Activated T-cell treated with anti-CD3 and anti-CD28 coated beads, Interleukin-2, amount 50 U/mL, for 24 hours (primary cell): ENCODE data around the gene RPGR.

Experiments used
- DNase-seq: peaks from one replicate; pipeline ENCODE4 v3.0.0-alpha.2; 2020
- H3K27ac Mint-ChIP-seq: 2 replicates; pipeline ENCODE4 v1.8.0; 2020; ENCODE audit warnings: mild to moderate bottlenecking, mixed read lengths
- H3K27me3 Mint-ChIP-seq: 2 replicates; pipeline ENCODE4 v1.8.0; 2020; ENCODE audit warnings: mixed read lengths
- H3K36me3 Mint-ChIP-seq: 2 replicates; pipeline ENCODE4 v1.8.0; 2020; ENCODE audit warnings: low read depth, mixed read lengths
- H3K4me1 Mint-ChIP-seq: 2 replicates; pipeline ENCODE4 v1.8.0; 2020; ENCODE audit warnings: low read depth, mixed read lengths
- H3K4me3 Mint-ChIP-seq: 2 replicates; pipeline ENCODE4 v1.8.0; 2020; ENCODE audit warnings: mild to moderate bottlenecking, moderate library complexity, mixed read lengths
- H3K9me3 Mint-ChIP-seq: 2 replicates; pipeline ENCODE4 v1.8.0; 2020; ENCODE audit warnings: mixed read lengths

Gene RPGR, protein sequence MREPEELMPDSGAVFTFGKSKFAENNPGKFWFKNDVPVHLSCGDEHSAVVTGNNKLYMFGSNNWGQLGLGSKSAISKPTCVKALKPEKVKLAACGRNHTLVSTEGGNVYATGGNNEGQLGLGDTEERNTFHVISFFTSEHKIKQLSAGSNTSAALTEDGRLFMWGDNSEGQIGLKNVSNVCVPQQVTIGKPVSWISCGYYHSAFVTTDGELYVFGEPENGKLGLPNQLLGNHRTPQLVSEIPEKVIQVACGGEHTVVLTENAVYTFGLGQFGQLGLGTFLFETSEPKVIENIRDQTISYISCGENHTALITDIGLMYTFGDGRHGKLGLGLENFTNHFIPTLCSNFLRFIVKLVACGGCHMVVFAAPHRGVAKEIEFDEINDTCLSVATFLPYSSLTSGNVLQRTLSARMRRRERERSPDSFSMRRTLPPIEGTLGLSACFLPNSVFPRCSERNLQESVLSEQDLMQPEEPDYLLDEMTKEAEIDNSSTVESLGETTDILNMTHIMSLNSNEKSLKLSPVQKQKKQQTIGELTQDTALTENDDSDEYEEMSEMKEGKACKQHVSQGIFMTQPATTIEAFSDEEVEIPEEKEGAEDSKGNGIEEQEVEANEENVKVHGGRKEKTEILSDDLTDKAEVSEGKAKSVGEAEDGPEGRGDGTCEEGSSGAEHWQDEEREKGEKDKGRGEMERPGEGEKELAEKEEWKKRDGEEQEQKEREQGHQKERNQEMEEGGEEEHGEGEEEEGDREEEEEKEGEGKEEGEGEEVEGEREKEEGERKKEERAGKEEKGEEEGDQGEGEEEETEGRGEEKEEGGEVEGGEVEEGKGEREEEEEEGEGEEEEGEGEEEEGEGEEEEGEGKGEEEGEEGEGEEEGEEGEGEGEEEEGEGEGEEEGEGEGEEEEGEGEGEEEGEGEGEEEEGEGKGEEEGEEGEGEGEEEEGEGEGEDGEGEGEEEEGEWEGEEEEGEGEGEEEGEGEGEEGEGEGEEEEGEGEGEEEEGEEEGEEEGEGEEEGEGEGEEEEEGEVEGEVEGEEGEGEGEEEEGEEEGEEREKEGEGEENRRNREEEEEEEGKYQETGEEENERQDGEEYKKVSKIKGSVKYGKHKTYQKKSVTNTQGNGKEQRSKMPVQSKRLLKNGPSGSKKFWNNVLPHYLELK

GRCh38 chrX:38327007-38327774 is at the start of gene RPGR:
TSS of gene RPGR (minus strand) at chrX:38327509. CDS start at chrX:38327367, 142 bp downstream.
- peaks cover 20% of the 10 kb centered on the region for H3K27me3 Mint-ChIP-seq
- no peaks in the 10 kb centered on the region for H3K9me3 Mint-ChIP-seq
- peak within 1 kb of the TSS; percentile 96 for H3K27ac Mint-ChIP-seq

GRCh38 chrX:38376747-38377146 is 49.4 kb upstream of the RPGR start:
- H3K4me3 Mint-ChIP-seq: no peak overlapping the region
- no peaks in the 10 kb centered on the region for H3K4me1 Mint-ChIP-seq
- no peaks in the 10 kb centered on the region for H3K9me3 Mint-ChIP-seq
- H3K27ac Mint-ChIP-seq: no peak overlapping the region
- DNase-seq: no peak
- no peaks in the 10 kb centered on the region for H3K36me3 Mint-ChIP-seq
- peaks cover 33% of the 10 kb centered on the region for H3K27me3 Mint-ChIP-seq

More at GRCh38 chrX:38327007-38327774, at the start of gene RPGR:
- DNase-seq: peak; percentile 91
- H3K4me3 Mint-ChIP-seq: peak within 1 kb of the TSS; percentile 88
- peaks cover 20% of the 10 kb centered on the region for H3K4me1 Mint-ChIP-seq
- peaks cover 2% of the 10 kb centered on the region for H3K36me3 Mint-ChIP-seq

GRCh38 chrX:38375891-38376290 is 48.6 kb upstream of the RPGR start:
- DNase-seq: no peak
- H3K9me3 Mint-ChIP-seq: no peaks in the 10 kb centered on the region
- peaks cover 31% of the 10 kb centered on the region for H3K27me3 Mint-ChIP-seq

DNA sequence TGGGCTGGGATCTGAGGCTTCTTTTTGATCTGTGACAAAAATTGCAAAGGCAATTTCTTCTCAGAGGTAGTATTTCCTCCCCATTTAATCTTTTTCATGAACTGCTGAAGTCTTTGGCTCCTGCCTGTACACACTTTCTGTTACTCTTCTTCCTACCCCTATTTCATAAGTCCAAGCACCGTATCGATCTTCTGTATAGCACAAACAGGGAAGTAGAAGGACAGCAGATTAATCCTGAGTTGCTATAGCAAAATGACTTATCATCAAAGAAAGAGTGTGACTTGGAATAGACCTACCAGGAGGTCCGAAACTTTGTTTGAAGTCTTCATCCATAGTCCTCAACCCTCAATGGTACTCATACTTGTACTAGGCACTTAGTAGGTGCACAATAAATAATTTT is 47.1 kb upstream of the RPGR start:
- DNase-seq: no peak
- peaks cover 40% of the 10 kb centered on the region for H3K27me3 Mint-ChIP-seq
- no peaks in the 10 kb centered on the region for H3K36me3 Mint-ChIP-seq
- no peaks in the 10 kb centered on the region for H3K9me3 Mint-ChIP-seq
- no peak overlapping the region for H3K27ac Mint-ChIP-seq
- H3K4me1 Mint-ChIP-seq: no peaks in the 10 kb centered on the region
- H3K4me3 Mint-ChIP-seq: no peak overlapping the region

More at GRCh38 chrX:38375891-38376290, 48.6 kb upstream of the RPGR start:
- Mint-ChIP-seq H3K4me3 (no peak overlapping the region), H3K27ac (no peak overlapping the region), H3K36me3 (no peaks in the 10 kb centered on the region), H3K4me1 (no peaks in the 10 kb centered on the region)

- no peak overlapping the region for H3K27ac Mint-ChIP-seq
- H3K9me3 Mint-ChIP-seq: no peaks in the 10 kb centered on the region
- H3K4me1 Mint-ChIP-seq: no peaks in the 10 kb centered on the region
- H3K4me3 Mint-ChIP-seq: no peak overlapping the region
- no peak for DNase-seq
- peaks cover 34% of the 10 kb centered on the region for H3K27me3 Mint-ChIP-seq
- no peaks in the 10 kb centered on the region for H3K36me3 Mint-ChIP-seq
Observed at GRCh38 chrX:38371641-38372040, 44.3 kb upstream of the RPGR start.

GRCh38 chrX:38368774-38369173 is 41.5 kb upstream of the RPGR start:
- Mint-ChIP-seq H3K36me3 (no peaks in the 10 kb centered on the region), H3K27me3 (peaks cover 51% of the 10 kb centered on the region), H3K4me3 (no peak overlapping the region), H3K27ac (no peak overlapping the region), H3K9me3 (no peaks in the 10 kb centered on the region), H3K4me1 (no peaks in the 10 kb centered on the region)
- no peak for DNase-seq

GRCh38 chrX:38365954-38366353 is 38.6 kb upstream of the RPGR start:
- Mint-ChIP-seq H3K36me3 (no peaks in the 10 kb centered on the region), H3K27me3 (peaks cover 41% of the 10 kb centered on the region)

DNA sequence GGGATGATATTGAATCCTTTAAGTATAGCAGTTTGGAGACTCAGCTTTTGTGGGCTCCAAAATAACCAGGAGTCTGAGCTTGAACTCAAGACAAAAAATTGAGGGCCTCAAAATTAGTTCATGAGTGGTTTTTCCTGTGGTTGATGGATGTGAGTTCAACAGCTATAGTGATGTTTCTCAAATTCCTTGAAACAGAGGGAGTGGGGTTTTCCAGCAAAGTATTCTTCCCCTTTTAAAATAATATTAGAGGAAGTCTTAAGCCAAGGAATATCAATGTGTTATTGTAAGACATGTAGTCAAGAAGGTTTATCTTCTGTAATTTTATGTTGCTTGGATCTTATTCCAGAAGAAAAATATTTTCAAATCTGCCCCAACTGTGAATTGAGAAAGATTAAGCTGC is 35.7 kb upstream of the RPGR start:
- no peak for DNase-seq
- no peaks in the 10 kb centered on the region for H3K9me3 Mint-ChIP-seq
- peaks cover 31% of the 10 kb centered on the region for H3K27me3 Mint-ChIP-seq
- H3K4me1 Mint-ChIP-seq: no peaks in the 10 kb centered on the region
- H3K27ac Mint-ChIP-seq: no peak overlapping the region
- H3K36me3 Mint-ChIP-seq: no peaks in the 10 kb centered on the region
- no peak overlapping the region for H3K4me3 Mint-ChIP-seq

More at GRCh38 chrX:38365954-38366353, 38.6 kb upstream of the RPGR start:
- H3K4me3 Mint-ChIP-seq: no peak overlapping the region
- no peaks in the 10 kb centered on the region for H3K9me3 Mint-ChIP-seq
- no peak overlapping the region for H3K27ac Mint-ChIP-seq
- no peak for DNase-seq
- H3K4me1 Mint-ChIP-seq: no peaks in the 10 kb centered on the region

GRCh38 chrX:38357747-38358673 is 30.7 kb upstream of the RPGR start:
- H3K27ac Mint-ChIP-seq: no peak overlapping the region
- H3K36me3 Mint-ChIP-seq: no peaks in the 10 kb centered on the region
- no peaks in the 10 kb centered on the region for H3K4me1 Mint-ChIP-seq
- peaks cover 24% of the 10 kb centered on the region for H3K27me3 Mint-ChIP-seq
- H3K9me3 Mint-ChIP-seq: no peaks in the 10 kb centered on the region
- no peak for DNase-seq
- no peak overlapping the region for H3K4me3 Mint-ChIP-seq

- Mint-ChIP-seq H3K4me3 (no peak overlapping the region), H3K36me3 (no peaks in the 10 kb centered on the region), H3K9me3 (no peaks in the 10 kb centered on the region), H3K27me3 (peaks cover 34% of the 10 kb centered on the region), H3K4me1 (no peaks in the 10 kb centered on the region), H3K27ac (no peak overlapping the region)
- DNase-seq: no peak
Observed at GRCh38 chrX:38356401-38356800, 29.1 kb upstream of the RPGR start.

- Mint-ChIP-seq H3K27me3 (peaks cover 53% of the 10 kb centered on the region), H3K9me3 (no peaks in the 10 kb centered on the region), H3K27ac (no peak within 1 kb of the TSS), H3K36me3 (no peaks in the 10 kb centered on the region), H3K4me1 (no peaks in the 10 kb centered on the region), H3K4me3 (no peak within 1 kb of the TSS)
- DNase-seq: no peak
Observed at GRCh38 chrX:38352362-38352761, 25.1 kb upstream of the RPGR start, which contains the start of gene OTC. TSS of gene OTC (plus strand) at chrX:38352604. CDS start at chrX:38352697, 93 bp downstream.

DNA sequence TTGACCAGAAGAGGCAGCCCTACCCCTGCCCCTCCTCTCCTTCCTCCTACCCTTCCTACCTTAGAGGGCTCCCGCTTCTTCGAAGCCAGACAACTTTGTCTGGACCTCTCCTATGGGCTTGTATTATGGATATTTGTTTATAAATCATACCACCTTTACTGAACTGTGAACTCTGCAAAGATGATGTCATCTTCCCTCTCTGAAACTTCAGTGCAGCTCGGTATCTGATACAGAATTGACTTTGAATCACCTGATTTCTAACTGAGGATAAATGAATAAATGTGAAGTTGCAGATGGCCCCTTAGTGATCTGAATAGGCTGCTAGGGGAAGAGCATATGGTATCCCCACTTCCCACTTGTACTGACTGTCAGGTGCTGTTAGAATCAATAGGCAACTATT is 24.0 kb upstream of the RPGR start:
- Mint-ChIP-seq H3K4me3 (no peak overlapping the region), H3K27me3 (peaks cover 59% of the 10 kb centered on the region), H3K9me3 (no peaks in the 10 kb centered on the region), H3K36me3 (no peaks in the 10 kb centered on the region), H3K4me1 (peaks cover 1% of the 10 kb centered on the region), H3K27ac (no peak overlapping the region)
- DNase-seq: no peak

- H3K4me3 Mint-ChIP-seq: no peak overlapping the region
- peaks cover 1% of the 10 kb centered on the region for H3K4me1 Mint-ChIP-seq
- H3K27ac Mint-ChIP-seq: no peak overlapping the region
- DNase-seq: no peak
- no peaks in the 10 kb centered on the region for H3K36me3 Mint-ChIP-seq
- no peaks in the 10 kb centered on the region for H3K9me3 Mint-ChIP-seq
- H3K27me3 Mint-ChIP-seq: peaks cover 76% of the 10 kb centered on the region
Observed at GRCh38 chrX:38347136-38347535, 19.8 kb upstream of the RPGR start.
